ENCODE measurements around the gene RAB20.

- TF ChIP-seq, protein P1, sequence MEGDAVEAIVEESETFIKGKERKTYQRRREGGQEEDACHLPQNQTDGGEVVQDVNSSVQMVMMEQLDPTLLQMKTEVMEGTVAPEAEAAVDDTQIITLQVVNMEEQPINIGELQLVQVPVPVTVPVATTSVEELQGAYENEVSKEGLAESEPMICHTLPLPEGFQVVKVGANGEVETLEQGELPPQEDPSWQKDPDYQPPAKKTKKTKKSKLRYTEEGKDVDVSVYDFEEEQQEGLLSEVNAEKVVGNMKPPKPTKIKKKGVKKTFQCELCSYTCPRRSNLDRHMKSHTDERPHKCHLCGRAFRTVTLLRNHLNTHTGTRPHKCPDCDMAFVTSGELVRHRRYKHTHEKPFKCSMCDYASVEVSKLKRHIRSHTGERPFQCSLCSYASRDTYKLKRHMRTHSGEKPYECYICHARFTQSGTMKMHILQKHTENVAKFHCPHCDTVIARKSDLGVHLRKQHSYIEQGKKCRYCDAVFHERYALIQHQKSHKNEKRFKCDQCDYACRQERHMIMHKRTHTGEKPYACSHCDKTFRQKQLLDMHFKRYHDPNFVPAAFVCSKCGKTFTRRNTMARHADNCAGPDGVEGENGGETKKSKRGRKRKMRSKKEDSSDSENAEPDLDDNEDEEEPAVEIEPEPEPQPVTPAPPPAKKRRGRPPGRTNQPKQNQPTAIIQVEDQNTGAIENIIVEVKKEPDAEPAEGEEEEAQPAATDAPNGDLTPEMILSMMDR (IDR thresholded peaks at IDR 0.05) = no peak
- no peak for TF ChIP-seq POLR2A (IDR thresholded peaks at IDR 0.05)
- no peak for TF ChIP-seq EP300 (IDR thresholded peaks at IDR 0.05)
Observed at GRCh38 chr13:110523180-110523579, 38.3 kb downstream of the RAB20 start.
